GM12878 (cell line): Measurements from ENCODE around the gene PHLDA3. TPM values are rescaled to one million over a fixed set of nuclear protein-coding genes. Genes with fewer than 3 reads are reported as not detected.
A peak's percentile ranks its signal among the peaks of the same experiment; 100 is the strongest.

Experiments used
- ATAC-seq: fragments of 200-7000 bp; cut with Tn5 transposase; 3 replicates; pipeline ENCODE4 v1.9.1; 2020; ENCODE audit warnings: mild to moderate bottlenecking, moderate library complexity
- Bru-seq: library from RNA; stranded (reverse); fragments of 400-500 nt; gene quantifications from one replicate; lab custom pipeline; 2021; lab: Mats Ljungman, UMichigan
- BruChase-seq, 2 experiments: library from RNA; stranded (reverse); fragments of 400-500 nt; gene quantifications; one replicate each; lab custom pipeline; 2021; lab: Mats Ljungman, UMichigan
- BruUV-seq: library from RNA; stranded (reverse); fragments of 400-500 nt; replicated peaks from 2 replicates; lab custom pipeline; 2021; lab: Mats Ljungman, UMichigan
- CTCF ChIA-PET: fragments of 300-600 bp; sonication (Branson Sonifier 250); formaldehyde crosslinking; extraction: SDS; loops from one replicate; lab custom pipeline; 2021; ENCODE audit warnings: inconsistent platforms; lab: Yijun Ruan, JAX
- POLR2A ChIA-PET: fragments of 350-600 bp; formaldehyde crosslinking; extraction: SDS; loops from one replicate; lab custom pipeline; 2021; ENCODE audit warnings: inconsistent platforms; lab: Charles Lee
- RAD21 ChIA-PET: fragments of 300-600 bp; sonication (Branson Sonifier 250); formaldehyde crosslinking; loops from one replicate; lab custom pipeline; 2023; ENCODE audit warnings: antibody characterized with exemption; ENCODE audit not compliant: unreplicated experiment; lab: Charles Lee
- SMC1A ChIA-PET: fragments of 300-600 bp; sonication (Branson Sonifier 250); formaldehyde crosslinking; loops from one replicate; lab custom pipeline; 2023; ENCODE audit not compliant: unreplicated experiment, uncharacterized antibody; lab: Charles Lee
- DNase-seq: peaks from one replicate; pipeline ENCODE4 v3.0.0-alpha.2; 2011; ENCODE audit warnings: low read depth, low spot score
- FAIRE-seq: peaks from 3 replicates; lab custom pipeline; 2011; peaks lifted over from hg19 to GRCh38; lab: Jason Lieb, UNC
- H2AFZ ChIP-seq: 2 replicates; pipeline ENCODE4 v1.6.0; 2011; ENCODE audit warnings: low read depth, low read length, control low read depth; ENCODE audit not compliant: control insufficient read depth
- H3K27ac ChIP-seq: 2 replicates; pipeline ENCODE4 v1.5.1; 2011; ENCODE audit warnings: control low read depth; ENCODE audit not compliant: control insufficient read depth, insufficient read depth
- H3K27me3 ChIP-seq, 2 experiments: replicated peaks in 1 of 2; 2 replicates each; pipeline versions ENCODE4 v1.6.0 to v1.6.1; 2011; ENCODE audit warnings: low read length in 1 of 2; ENCODE audit not compliant: control insufficient read depth in 2 of 2, insufficient read depth in 2 of 2
- H3K36me3 ChIP-seq, 2 experiments: 2 replicates each; pipeline ENCODE4 v1.5.1; 2011; ENCODE audit warnings: low read length in 1 of 2; ENCODE audit not compliant: control insufficient read depth in 2 of 2, insufficient read depth in 2 of 2
- H3K4me1 ChIP-seq: 2 replicates; pipeline ENCODE4 v1.6.1; 2011; ENCODE audit warnings: mild to moderate bottlenecking, low read length, moderate library complexity, mixed read lengths; ENCODE audit not compliant: control insufficient read depth, insufficient read depth
- H3K4me2 ChIP-seq: 2 replicates; pipeline ENCODE4 v1.6.0; 2011; ENCODE audit warnings: control low read depth; ENCODE audit not compliant: control insufficient read depth, insufficient read depth
- H3K4me3 ChIP-seq: fragments of 200-600 bp; sonication (generic); 2 replicates; pipeline ENCODE4 v1.5.1; 2016
- H3K79me2 ChIP-seq: 2 replicates; pipeline ENCODE4 v1.6.0; 2011; ENCODE audit warnings: low read length; ENCODE audit not compliant: control insufficient read depth, insufficient read depth
- H3K9ac ChIP-seq: 2 replicates; pipeline ENCODE4 v1.8.0; 2011; ENCODE audit warnings: low read length, control low read depth, mixed read lengths; ENCODE audit not compliant: control insufficient read depth, insufficient read depth
- H3K9me3 ChIP-seq: replicated peaks from 3 replicates; pipeline ENCODE4 v1.5.1; 2011; ENCODE audit warnings: mild to moderate bottlenecking, low read length; ENCODE audit not compliant: control insufficient read depth, insufficient read depth
- H4K20me1 ChIP-seq: 2 replicates; pipeline ENCODE4 v1.6.0; 2011; ENCODE audit not compliant: control insufficient read depth, insufficient read depth
- ASH2L ChIP-seq: fragments of 300-600, 200-600 bp; sonication (generic); IDR thresholded peaks from 2 replicates; pipeline ENCODE4 v1.6.1; 2017; ENCODE audit warnings: low read depth, mild to moderate bottlenecking, borderline replicate concordance
- CEBPB ChIP-seq, 2 experiments: fragments of 150-350 bp in 1 of 2; IDR thresholded peaks; 2 replicates each; pipeline ENCODE4 v1.6.1; 2012 to 2014; ENCODE audit warnings: low read depth in 2 of 2, low read length in 2 of 2, borderline replicate concordance in 1 of 2, inconsistent platforms in 1 of 2
- E2F4 ChIP-seq: IDR thresholded peaks from 2 replicates; pipeline ENCODE4 v1.6.1; 2012; ENCODE audit warnings: low read depth, low read length, improper control_type of control experiment
- HDGF ChIP-seq: fragments of 450-650 bp; IDR thresholded peaks from 2 replicates; pipeline ENCODE4 v1.6.1; 2016; ENCODE audit warnings: antibody characterized with exemption
- JUNB ChIP-seq: IDR thresholded peaks from 2 replicates; pipeline ENCODE4 v1.6.1; 2016; ENCODE audit warnings: antibody characterized with exemption, mild to moderate bottlenecking
- MXI1 ChIP-seq: fragments of 150-350 bp; IDR thresholded peaks from 2 replicates; pipeline ENCODE4 v1.6.1; 2011; ENCODE audit warnings: low read depth, mild to moderate bottlenecking, inconsistent platforms, low read length, improper control_type of control experiment
- ZBTB11 ChIP-seq: fragments of 450-650 bp; formaldehyde crosslinking; IDR thresholded peaks from 2 replicates; pipeline ENCODE4 v1.5.0; 2022; ENCODE audit warnings: mild to moderate bottlenecking, missing genetic modification characterization
- ZNF592 ChIP-seq: fragments of 450-650 bp; IDR thresholded peaks from 2 replicates; pipeline ENCODE4 v1.6.1; 2017; ENCODE audit warnings: mild to moderate bottlenecking, moderate library complexity
- WGBS: methylation state at CpG from one replicate; pipeline ENCODE4 v1.1.6; 2016; ENCODE audit warnings: low lambda C conversion rate; ENCODE audit not compliant: insufficient replicate concordance, insufficient coverage; ENCODE audit errors: missing lambda C conversion rate; 5-methylcytosine and 5-hydroxymethylcytosine counted together
- in situ Hi-C: fragments of 300-500 bp; cut with MboI; formaldehyde crosslinking; loops from 9 replicates; pipeline ENCODE4 v1.14.3; 2018; ENCODE audit warnings: mixed read lengths
- intact Hi-C: fragments of 100-400 bp; cut with micrococcal nuclease; formaldehyde crosslinking; loops from one replicate; pipeline ENCODE4 v1.14.2; 2022; ENCODE audit not compliant: unreplicated experiment
- long read RNA-seq, 2 experiments: library from polyadenylated mRNA; unstranded; transcript quantifications; one replicate each; pipeline ENCODE4 v2.0.0, GENCODE V29; 2019 to 2020
- polyA minus RNA-seq, 3 experiments: library from RNA; depleted of rRNA, polyadenylated mRNA; stranded (reverse); fragments of >200 nt; gene quantifications; 2 replicates each; pipeline ENCODE4 v1.2.3, GENCODE V29; 2011
- polyA plus RNA-seq, 11 experiments: library from polyadenylated mRNA; depleted of rRNA in 4 of 11; unstranded in 6 of 11; stranded (reverse) in 5 of 11; fragments of >200 nt; fragmentation: Nextera tagmentation in 4 of 11; fragmentation: Illumina TruSeq in 1 of 11; extraction: Ambion mirVana in 4 of 11; extraction: Trizol in 1 of 11; gene quantifications; 1 replicate in 1 of 11; 2 replicates in 10 of 11; pipeline versions ENCODE4 v1.2.1 to v1.2.3, GENCODE V29; 2011 to 2016; ENCODE audit warnings: inconsistent platforms in 2 of 11, missing spikeins in 2 of 11, low read depth in 1 of 11
- total RNA-seq, 4 experiments: library from RNA; depleted of rRNA in 3 of 4; stranded (reverse); fragments of >200 nt in 3 of 4; fragmentation: Illumina TruSeq in 1 of 4; extraction: Trizol in 1 of 4; gene quantifications; 2 replicates each; pipeline versions ENCODE4 v1.2.1 to v1.2.3, GENCODE V29; 2013 to 2021

PHLDA3 gene
- total RNA-seq (2013; cell fraction: nucleolus; rRNA removed): 11.9 and 17.4 TPM in 2 replicates
- total RNA-seq (2014; rRNA removed): 22.4 and 26.0 TPM in 2 replicates
- 6.4 and 7.7 TPM in 2 replicates for total RNA-seq (2014; rRNA removed; fragmentation: Illumina TruSeq; extraction: Trizol)
- 33.7 and 35.5 TPM in 2 replicates for total RNA-seq (2021)
- polyA plus RNA-seq (2011; ENCODE audit: low read depth): 4.3 TPM
- polyA plus RNA-seq (2011; rRNA removed): 8.9 and 17.5 TPM in 2 replicates
- 17.5 and 43.7 TPM in 2 replicates for polyA plus RNA-seq (2011; cell fraction: cytosol; rRNA removed)
- polyA plus RNA-seq (2011; cell fraction: nucleus; rRNA removed): 23.0 and 26.3 TPM in 2 replicates
- 12.6 and 18.7 TPM in 2 replicates for polyA plus RNA-seq (2012)
- polyA plus RNA-seq (2014; fragmentation: Illumina TruSeq; extraction: Trizol): 2.5 and 5.5 TPM in 2 replicates
- 1 to 10 TPM in 1 of 2 experiments, under 1 TPM in 1; 0.60 to 2.0 TPM for polyA plus RNA-seq (2014; fragmentation: Nextera tagmentation; extraction: Ambion mirVana)
- polyA plus RNA-seq (2014; rRNA removed): 27.9 and 38.4 TPM in 2 replicates
- polyA plus RNA-seq (2016; fragmentation: Nextera tagmentation; extraction: Ambion mirVana): 10 to 100 TPM; 47.5 to 57.4 TPM
- 7.2 and 17.9 TPM in 2 replicates for polyA minus RNA-seq (2011; rRNA and poly(A)+ RNA removed)
- polyA minus RNA-seq (2011; cell fraction: cytosol; rRNA and poly(A)+ RNA removed): 10.9 and 11.1 TPM in 2 replicates
- 10.3 and 19.7 TPM in 2 replicates for polyA minus RNA-seq (2011; cell fraction: nucleus; rRNA and poly(A)+ RNA removed)
- percentile 75 among the genes with signal in this experiment for Bru-seq, nascent RNA
- BruChase-seq, experiment 1, labeled RNA remaining after a 6-hour chase: percentile 61 among the genes with signal in this experiment
- percentile 73 among the genes with signal in this experiment for BruChase-seq, experiment 2, labeled RNA remaining after a 2-hour chase
- long read RNA-seq, experiment 1, partial matches to known transcripts: 0 of 3 reads
- long read RNA-seq, experiment 1, other reads (novel, unspliced or antisense): 2 of 3 reads
- long read RNA-seq, experiment 2, partial matches to known transcripts: 0 of 2 reads
- long read RNA-seq, experiment 2, other reads (novel, unspliced or antisense): 2 of 2 reads

DNA sequence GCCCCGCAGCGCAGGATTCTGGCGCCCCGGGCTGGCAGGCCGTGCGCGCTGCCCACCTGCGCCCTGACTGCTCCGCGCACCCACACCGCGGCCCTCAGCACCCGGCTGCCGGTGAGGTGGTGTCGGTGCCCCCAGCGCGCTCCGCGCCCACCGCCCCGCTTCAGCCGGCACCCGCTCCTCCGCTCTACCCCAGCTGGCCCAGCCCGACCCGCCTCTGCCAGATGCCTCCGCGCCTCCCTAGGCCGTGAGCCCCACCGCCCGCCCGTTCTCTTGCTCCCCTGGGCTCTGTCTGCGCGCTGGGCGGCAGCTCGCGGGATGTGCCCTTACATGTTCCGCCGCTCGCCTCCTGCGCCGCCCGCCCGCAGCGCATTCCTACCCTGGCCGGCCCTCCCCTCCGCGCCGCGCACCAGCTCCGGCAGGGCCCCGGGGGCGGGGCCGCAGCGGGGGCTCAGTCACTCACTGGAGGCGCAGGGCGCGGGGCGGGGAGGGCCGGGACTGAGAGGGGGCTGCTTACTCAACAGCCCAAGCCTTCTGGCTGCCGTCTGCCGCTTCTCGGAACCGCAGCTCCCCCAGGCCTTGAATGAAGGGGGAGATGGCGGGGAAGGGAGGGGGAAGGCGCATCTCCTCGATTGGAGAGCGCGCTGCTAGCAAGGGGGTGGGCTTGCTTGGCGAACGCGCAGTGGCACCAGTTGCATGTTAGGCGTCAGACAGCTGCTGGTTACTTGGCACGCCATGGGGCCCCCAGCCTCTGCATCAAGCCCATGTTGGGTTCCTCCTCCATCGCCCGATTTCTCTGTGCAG, at the start of gene PHLDA3:
TSS of gene PHLDA3 (minus strand) at position 345 of the 801 bp plus-strand sequence. CDS start 402 bp downstream, outside the sequence.
- peak within 1 kb of the TSS; percentile 81 for H2AFZ ChIP-seq
- intact Hi-C loops: no loop called here
- peak within 1 kb of the TSS; percentile 96 for H3K4me3 ChIP-seq
- WGBS: 6% methylated on average over 33 of the region's 76 CpGs
- H3K27ac ChIP-seq: peak within 1 kb of the TSS; percentile 67
- peaks cover 34% of the 10 kb centered on the region for H3K79me2 ChIP-seq
- H3K9ac ChIP-seq: peak within 1 kb of the TSS; percentile 79
- peaks cover 4 to 6% of the 10 kb centered on the region in 2 experiments; a peak in 3 of 4 replicates for H3K36me3 ChIP-seq
- RAD21 ChIA-PET: interaction anchor here (0.5 to 5.7 kb wide), 11 partner anchors 12 to 96 kb away, joined by 3 to 45 read pairs (median 3); partner anchors contain the start of gene CSRP1
- ATAC-seq: peak; percentile 88
- no peaks in the 10 kb centered on the region for H3K9me3 ChIP-seq
- no peak for FAIRE-seq
- in situ Hi-C loops: no loop called here
- H3K4me1 ChIP-seq: peaks cover 11% of the 10 kb centered on the region
- H3K27me3 ChIP-seq: no peaks in the 10 kb centered on the region
- CTCF ChIA-PET: interaction anchor here (1.0 to 14.7 kb wide), 8 partner anchors 10 to 83 kb away, joined by 4 to 149 read pairs (median 8); no protein-coding TSS in a partner anchor
- no peaks in the 10 kb centered on the region for H4K20me1 ChIP-seq
- H3K4me2 ChIP-seq: peak within 1 kb of the TSS; percentile 89
- SMC1A ChIA-PET: interaction anchor here (1.2 to 3.4 kb wide), 8 partner anchors 12 to 83 kb away, joined by 3 to 15 read pairs (median 6); no protein-coding TSS in a partner anchor
- DNase-seq: no peak
- POLR2A ChIA-PET: interaction anchor here (0.8 to 4.5 kb wide), 9 partner anchors 12 to 44 kb away, joined by 3 to 33 read pairs (median 5); partner anchors contain the start of gene CSRP1
- BruUV-seq: no TSS peak
- TF ChIP-seq JUNB: no peak
- no peak for TF ChIP-seq MXI1
- TF ChIP-seq ZNF592: no peak
- TF ChIP-seq HDGF: no peak
- no peak for TF ChIP-seq E2F4
- TF ChIP-seq ASH2L: no peak
- TF ChIP-seq CEBPB (IDR thresholded peaks at IDR 0.05; ENCODE audit: borderline replicate concordance in 1 of 2, low read depth in 2 of 2, low read length in 2 of 2): no peak
- 0 out of 2 replicates have a peak, but pooled peaks have one; percentile 18 for TF ChIP-seq ZBTB11 (CRISPR knock-in tag)
